HG02973 (cell line): ENCODE results near the gene TMSB10.
A peak's percentile ranks its signal among the peaks of the same experiment; 100 is the strongest.
"Not testable (repeated sequence)": the region's sequence is repeated elsewhere in the genome, so short reads cannot be mapped to it uniquely, and the experiment has no call there.

ENCODE experiments used
- ATAC-seq: cut with Tn5 transposase; IDR thresholded peaks from one replicate; pipeline ENCODE4 v1.9.1; 2021; ENCODE audit warnings: moderate library complexity; ENCODE audit not compliant: unreplicated experiment

Gene TMSB10

DNA sequence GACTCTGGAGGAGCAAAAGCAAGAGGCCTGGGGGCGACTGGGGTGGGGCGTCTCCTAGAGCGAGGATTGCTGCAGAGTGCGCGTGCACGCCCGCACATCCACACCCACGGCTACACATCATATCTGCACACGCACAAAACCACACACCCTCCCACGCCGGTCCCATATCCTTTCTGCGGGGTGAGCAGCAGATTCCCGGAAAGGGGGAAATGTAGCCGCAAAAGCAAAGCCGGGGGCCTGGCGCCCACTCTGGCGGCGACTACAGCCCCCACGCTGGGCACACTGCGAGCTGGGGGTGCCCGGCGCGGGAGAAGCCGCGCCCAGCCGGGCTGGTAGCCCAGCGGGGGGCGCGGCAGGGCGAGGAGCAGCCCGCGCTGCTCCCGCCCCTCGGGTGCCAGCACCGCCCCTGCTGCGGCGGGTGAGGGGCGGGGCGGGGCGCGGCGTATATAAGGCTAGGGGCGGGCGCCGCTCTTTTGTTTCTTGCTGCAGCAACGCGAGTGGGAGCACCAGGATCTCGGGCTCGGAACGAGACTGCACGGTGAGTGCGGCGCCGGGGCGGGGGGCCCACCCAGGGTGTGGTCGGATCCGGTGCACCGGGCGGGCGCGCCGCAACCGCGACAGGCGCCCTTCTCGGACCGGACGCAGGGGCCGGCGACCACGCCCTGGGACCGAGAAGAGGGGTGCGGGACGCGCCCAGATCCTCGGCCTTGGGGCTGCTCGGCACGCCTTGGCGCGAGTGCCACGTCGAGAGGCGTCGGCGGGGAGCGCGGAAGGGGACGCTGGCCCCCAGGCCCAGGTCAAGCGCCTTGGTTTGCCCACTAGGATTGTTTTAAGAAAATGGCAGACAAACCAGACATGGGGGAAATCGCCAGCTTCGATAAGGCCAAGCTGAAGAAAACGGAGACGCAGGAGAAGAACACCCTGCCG is at the start of gene TMSB10:
TMSB10 (plus strand) TSS at position 476 of the 927 bp plus-strand sequence.
- ATAC-seq, result peak; percentile 59

DNA sequence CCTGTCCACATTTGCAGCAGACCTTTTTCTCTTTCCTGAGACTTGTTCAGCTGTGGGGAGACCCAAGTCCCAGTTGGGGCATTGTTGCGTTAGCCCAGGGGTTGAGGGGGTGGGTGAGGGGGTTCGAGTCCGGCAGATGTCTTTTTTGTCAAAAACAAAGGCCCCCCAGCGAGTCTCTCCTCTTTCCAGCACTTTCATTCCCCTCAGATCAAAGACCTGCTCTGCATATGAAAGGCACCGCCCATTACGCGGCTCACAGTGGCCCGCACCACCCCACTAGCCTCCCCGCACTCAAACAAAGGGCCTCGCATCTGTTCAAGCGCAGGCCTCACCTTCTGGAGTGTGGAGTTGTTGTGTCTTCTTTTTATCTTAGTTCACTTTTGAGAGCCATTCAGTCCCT is 49.7 kb upstream of the TMSB10 start:
- ATAC-seq, result no peak

DNA sequence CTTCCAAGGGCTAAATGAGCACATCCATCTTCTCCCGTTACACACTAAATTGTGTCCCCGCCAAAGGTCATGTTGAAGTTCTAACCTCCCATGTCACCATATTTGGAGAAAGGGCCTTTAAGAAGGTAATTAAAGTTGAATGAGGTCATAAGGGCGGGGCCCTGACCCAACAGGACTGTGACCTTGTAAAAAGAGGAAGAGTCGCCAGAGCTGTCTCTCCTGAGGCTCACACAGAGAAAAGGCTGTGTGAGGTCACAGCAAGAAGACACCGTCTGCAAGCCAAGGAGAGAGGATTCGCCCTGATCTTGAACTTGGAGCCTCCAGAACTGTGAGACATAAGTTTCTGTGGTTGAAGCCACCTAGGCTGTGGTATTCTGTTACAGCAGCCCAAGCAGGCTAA is 48.7 kb upstream of the TMSB10 start:
- peak; percentile 62 for ATAC-seq

DNA sequence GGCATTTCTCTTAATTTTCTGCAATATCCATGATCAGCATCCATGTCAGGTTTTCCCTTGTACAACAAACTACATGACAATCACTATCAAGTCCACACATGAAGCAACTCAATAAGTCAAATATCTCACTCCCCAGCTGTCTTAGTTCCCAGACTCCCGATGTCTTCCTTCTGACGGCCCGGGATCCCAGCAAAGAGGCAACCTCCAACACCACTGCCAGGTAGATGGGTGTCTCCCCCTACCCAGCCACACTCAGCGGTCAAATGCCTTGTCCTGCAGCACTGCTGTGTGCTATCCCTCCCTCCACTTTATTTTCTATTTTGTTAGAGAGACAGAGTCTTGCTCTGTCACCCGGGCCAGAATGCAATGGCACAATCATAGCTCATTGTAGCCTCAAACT is 47.9 kb upstream of the TMSB10 start:
- no peak for ATAC-seq

DNA sequence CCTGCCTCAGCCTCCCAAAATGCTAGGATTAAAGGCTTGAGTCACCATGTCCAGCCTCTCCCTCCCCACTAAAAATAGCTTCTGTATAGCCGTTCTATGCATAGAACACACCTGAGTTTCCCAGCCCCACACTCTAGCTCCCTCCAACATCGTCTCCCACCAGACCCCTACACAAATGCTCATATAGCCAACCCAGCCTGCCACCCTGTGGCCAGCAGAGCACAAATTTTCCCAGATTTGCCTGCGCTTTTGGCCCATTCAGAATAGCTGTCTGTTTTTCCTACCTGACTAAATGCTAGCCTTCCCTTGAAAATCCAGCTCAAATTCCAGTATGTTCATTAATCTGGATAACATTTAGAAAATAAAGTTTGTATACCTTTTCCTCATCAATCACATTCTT is 47.3 kb upstream of the TMSB10 start:
- ATAC-seq, result no peak

DNA sequence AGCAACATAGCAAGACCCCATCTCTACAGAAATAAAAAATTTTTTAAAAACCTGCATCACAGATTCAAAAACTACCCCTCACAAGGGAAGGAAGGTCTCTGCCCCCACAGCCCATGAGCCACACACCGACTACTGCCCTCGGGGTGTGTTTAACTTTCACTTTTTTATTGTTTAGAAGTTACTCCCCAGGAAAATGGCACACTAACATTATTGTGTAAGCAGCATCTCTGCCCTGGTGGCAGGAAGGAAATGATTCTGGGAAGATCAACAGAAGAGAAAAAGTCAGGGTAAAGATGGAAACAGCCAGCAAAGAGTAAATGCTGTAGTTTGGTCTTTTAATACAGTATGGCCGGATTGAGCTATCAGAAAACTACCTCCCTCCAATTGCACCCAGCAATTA is 46.5 kb upstream of the TMSB10 start:
- ATAC-seq, result no peak

DNA sequence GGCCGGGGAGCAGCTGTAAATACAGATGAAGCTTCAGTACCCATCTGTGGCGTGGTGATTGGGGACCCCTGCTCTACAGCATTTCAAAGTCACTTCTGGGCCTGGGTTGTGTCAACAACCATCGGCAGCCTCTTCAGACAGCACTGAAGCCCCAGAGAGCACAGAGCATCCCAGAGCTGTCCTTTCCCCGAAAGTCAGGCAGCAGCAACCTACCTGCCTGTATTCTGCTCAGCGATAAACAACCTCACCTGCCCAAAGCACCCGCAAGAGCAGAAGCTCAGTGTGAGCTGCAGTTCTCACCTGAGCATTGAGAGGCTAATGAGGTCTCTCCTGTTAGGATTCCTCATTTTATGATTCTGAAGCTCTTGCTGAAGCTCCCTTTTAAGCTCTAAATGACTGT is 43.9 kb upstream of the TMSB10 start:
- ATAC-seq, result no peak

DNA sequence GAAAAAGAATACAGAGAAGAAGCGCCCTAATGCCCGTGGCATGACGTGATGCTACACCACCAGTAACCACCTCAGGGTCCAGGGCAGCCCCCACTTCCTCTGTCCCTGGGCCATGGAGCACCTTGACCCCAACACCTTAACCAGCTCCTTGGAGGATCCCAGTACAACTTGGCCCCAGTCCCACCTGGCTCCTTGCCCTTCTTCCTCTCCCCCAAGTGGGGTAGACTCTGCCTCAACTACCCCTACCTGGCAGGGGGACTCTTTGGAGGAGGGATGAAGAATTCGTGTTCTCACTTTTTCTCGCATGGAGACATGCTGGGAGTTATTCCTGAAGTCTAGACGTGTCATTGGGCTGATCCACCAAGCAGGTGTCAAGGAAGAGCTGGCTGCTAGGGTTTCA is 43.5 kb upstream of the TMSB10 start:
- ATAC-seq, result no peak

DNA sequence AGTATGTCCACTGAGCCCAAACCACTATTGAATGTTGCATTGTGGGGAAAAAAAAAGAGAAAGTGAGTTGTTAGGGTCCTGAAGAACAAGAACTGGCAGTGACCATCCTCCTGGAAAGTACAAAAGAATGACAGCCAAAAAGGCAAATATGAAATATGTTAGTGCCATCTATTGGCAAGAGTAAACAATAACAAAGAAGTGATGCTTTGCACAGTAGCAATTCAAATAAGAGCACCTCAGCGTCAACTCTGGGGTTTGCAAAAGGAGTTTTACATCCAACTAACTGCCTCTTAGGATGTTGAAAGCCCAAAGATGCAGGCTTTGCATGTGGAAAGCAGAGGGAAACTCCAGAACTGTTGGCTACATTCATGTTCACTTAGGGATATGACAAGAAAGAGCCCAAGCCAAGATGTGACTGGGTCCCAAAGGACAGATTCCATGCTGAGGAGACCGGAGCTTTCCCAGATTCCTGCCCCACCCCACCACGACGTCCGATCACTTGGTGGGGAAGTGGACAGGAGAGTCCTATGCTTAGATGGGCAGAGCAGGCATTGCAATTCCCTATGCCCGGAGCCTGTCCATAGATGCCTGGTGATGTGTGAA is 40.2 kb upstream of the TMSB10 start:
- peak; percentile 60 for ATAC-seq

DNA sequence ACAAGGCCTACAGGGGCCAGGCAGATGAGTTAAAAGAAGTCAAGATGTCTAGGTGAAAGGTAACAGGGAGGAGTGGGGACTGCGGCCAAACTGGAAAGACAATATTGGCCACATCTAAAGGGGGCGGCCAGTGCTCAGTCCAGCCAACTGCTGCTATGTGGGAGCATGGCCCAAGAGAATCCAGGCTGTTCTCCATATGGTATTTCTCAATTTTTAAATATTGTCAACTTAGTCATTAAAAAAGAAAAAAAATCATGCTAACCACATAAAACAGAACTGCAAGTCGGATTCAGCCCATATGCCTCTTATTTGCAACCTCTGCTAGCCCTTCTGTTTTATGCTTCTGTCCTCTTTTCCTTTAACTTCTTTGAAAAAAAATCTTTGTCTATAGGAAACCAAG is 39.3 kb upstream of the TMSB10 start:
- no peak for ATAC-seq

DNA sequence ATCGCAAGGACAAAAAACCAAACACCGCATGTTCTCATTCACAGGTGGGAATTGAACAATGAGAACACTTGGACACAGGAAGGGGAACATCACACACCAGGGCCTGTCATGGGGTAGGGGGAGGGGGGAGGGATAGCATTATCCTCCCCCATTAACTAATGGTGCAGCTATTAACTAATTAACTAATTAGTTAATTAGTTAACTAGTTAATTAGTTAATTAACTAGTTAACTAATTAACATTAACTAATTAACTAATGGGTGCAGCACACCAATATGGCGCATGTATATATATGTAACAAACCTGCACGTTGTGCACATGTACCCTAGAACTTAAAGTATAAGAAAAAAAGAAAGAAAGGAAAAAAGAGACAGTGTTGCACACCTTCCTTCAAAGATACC is 37.1 kb upstream of the TMSB10 start:
- ATAC-seq, result not testable (repeated sequence)

DNA sequence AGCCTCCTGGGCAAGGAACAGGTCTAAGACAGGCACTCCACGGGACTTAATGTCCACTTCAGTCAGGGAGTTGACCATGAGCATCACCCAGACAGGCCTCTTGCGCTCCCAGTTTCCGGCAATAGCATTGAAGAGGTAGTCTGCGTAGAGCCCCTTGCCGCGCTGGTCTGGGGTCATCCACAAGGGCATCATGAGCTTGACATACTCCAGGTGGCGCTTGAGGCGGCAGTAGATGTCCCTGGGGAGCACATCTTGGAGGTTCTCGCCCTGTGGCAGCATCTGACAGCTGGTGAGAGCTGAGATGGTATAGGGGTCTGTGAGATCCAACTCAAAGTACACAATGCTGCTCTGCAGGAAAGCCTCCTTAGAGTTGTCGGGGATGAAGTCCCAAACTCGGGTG is 35.1 kb upstream of the TMSB10 start:
- ATAC-seq, result no peak

DNA sequence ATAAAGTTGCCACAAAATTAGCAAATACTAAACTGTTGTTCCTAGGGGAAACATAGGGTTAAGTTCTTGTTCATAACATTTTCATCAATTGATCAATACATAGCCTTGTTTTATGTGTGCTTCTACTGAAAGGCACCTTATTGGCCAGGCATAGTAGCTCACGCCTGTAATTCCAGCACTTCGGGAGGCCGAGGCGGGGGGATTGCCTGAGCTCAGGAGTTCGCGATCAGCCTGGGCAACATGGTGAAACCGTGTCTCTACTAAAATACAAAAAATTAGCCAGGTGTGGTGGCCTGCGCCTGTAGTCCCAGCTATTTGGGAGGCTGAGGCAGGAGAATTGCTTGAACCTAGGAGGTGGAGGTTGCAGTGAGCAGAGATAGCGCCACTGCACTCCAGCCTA is 32.8 kb upstream of the TMSB10 start:
- not testable (repeated sequence) for ATAC-seq

DNA sequence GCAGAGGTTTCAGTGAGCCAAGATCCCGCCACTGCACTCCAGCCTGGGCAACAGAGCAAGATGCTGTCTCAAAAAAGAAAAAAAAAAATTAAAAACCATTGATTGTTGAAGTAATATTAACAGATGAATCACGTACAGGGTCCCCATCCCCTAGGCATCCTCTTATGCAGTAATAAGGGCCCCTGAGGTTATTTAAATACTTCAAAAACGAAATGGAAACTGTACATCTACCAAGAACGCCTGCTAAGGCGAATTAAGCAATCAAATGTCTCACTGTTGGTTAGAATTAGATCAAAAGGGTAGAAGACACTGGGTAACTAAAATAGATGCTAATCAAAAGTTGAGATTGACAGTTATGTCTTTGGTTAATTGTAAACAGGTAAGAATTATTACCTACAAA is 32.1 kb upstream of the TMSB10 start:
- ATAC-seq, result no peak

DNA sequence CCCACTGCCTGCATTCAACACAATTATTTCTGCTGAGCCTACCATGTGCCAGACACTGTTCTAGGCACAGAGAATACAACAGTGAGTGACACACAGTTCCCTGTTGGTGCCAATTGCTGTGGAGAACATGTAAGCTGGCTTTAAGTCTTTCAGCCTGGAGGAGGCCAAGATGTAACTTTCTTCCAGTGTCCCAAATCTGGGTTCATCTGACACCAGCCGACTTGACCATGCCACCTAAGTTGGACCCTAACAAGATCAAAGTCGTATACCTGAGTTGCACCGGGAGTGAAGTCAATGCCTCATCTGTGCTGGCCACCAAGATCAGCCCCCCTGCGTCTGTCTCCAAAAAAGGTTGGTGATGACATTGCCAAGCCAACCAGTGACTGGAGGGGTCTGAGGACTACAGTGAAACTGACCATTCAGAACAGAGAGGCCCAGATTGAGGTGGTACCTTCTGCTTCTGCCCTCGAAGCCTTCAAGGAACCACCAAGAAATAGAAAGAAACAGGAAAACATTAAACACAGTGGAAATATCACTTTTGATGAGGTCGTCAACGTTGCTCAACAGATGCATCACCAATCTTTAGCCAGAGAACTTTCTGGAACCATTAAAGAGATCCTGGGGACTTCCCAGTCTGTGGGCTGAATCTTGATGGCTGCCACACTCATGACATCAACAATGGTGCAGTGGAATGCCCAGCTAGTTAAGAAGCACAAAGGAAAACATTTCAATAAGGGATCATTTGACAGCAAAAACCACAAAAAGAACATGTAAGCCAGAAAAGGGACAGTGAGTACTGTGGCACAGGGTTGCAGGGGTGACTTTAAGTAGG is 30.9 kb upstream of the TMSB10 start:
- no peak for ATAC-seq

DNA sequence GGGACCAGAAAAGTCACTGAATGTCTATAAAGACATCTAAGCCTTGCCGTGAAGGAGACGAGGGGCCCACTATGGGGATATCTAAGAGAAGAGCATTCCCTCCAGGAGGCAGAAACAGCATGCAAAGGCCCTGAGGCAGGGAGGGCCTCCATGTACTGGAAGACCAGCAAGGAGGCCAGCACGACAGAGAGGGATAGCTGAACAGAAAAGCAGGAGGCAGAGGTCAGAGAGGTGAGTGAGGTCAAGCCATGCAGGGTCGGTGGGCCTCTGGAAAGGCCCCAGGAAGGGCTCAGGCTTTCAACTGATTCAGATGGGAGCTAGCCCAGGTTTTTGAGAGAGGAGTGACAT is 30.3 kb upstream of the TMSB10 start:
- ATAC-seq, result no peak

DNA sequence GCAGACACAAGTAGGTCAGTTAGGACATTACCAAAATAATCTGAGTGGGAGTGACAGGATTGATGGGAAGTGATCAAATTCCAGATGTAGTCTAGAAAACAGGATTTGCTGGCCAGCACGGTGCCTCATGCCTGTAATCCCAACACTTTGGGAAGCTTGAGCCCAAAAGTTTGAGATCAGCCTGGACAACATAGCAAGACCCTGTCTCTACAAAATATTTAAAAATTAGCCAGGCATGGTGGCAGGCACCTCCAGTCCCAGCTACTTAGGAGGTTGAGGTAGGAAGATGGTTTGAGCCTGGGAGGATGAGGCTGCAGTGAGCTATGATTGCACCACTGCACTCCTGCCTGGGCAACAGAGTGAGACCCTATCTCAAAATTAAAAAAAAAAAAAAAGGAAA is 29.8 kb upstream of the TMSB10 start:
- ATAC-seq, result not testable (repeated sequence)

DNA sequence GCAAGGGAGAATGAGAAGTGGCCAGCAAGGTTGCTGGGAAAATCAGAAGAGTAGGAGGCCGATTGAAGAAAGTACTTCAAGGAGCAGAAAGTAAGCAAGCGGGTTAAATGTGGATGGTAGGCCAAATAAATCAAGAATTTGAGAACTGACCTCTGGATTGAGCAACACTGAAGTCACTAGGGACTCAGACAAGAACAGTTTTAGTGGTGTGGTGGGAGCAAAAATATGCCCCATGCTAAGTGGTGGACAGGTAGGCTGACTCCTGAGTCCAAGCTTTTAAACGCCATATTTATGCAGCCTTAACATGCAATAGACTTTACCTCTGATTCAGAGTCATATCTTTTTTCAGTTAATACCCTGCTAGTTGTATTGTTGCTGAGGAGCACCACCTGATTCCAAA is 29.1 kb upstream of the TMSB10 start:
- ATAC-seq, result no peak

DNA sequence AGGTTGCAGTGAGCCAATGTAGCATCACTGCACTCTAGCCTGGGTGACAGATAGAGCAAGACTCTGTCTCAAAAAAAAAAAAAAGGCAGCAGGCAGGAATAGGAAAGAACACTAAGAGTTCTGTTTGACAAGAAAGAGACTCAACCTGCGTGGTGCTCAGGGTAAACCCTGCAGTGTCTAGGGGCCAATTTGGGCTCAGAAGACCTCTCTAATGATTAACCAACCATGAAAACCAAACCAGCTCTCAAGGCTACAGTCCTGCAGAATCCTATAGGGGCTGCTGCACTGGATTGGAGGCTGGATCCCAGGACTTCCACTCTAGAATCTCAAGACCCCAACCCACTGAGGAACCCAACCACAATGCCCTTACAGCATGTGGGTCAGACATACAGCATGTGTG is 27.0 kb upstream of the TMSB10 start:
- ATAC-seq, result no peak

DNA sequence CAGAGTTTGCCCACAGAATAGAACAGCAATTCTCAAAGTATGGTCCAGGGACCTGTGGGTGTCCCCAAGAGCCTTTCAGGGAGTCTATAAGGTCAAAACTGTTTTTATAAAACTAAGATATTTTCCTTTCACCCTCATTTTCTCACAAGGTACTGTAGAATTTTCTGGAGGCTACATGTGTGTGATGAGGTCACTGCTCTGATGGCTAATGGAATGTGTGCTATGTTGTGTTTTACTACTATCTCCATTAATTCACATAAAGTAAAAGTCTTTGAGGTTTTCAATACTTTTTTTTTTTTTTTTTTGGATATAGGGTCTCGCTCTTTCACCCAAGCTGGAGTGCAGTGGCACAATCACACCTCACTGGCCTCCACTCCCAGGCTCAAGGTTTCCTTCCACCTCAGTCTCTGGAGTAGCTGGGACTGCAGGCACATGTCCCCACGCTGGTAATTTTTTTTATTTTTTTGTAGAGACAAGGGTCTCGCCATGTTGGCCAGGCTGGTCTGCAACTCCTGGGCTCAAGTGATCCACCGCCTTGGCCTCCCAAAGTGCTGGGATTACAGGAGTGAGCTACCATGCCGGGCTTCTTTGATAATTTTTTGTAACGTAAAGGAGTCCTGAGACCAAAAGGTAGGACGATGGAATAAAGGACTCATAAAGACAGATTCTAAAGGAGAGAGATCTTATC is 26.4 kb upstream of the TMSB10 start:
- no peak for ATAC-seq
